PC-3 (cell line): ENCODE measurements around the gene MC5R. TPM values are rescaled to one million over a fixed set of nuclear protein-coding genes. Genes with fewer than 3 reads are reported as not detected.

Source experiments
- ATAC-seq: fragments of 200-7000 bp; cut with Tn5 transposase; 2 replicates; pipeline ENCODE4 v1.9.1; 2020; ENCODE audit warnings: mild to moderate bottlenecking, moderate library complexity
- BruUV-seq: library from RNA; stranded (reverse); fragments of 400-500 nt; replicated peaks from 2 replicates; lab custom pipeline; 2021; lab: Mats Ljungman, UMichigan
- CTCF ChIA-PET: fragments of 300-600 bp; sonication (Branson Sonifier 250); formaldehyde crosslinking; loops from one replicate; lab custom pipeline; 2022; ENCODE audit warnings: antibody characterized with exemption; lab: Charles Lee
- POLR2A ChIA-PET: fragments of 300-600 bp; sonication (Branson Sonifier 250); formaldehyde crosslinking; loops from one replicate; lab custom pipeline; 2022; ENCODE audit warnings: antibody characterized with exemption; ENCODE audit not compliant: unreplicated experiment; lab: Charles Lee
- DNase-seq: peaks from one replicate; pipeline ENCODE4 v3.0.0-alpha.2; 2015
- H2AFZ ChIP-seq: fragments of 300-600 bp; sonication (generic); 2 replicates; pipeline ENCODE4 v1.6.0; 2016; ENCODE audit warnings: antibody characterized with exemption, low read length
- H3F3A ChIP-seq: fragments of 300-600 bp; sonication (generic); one replicate; pipeline ENCODE4 v1.6.0; 2017; ENCODE audit warnings: antibody characterized with exemption, low read length, control low read depth, mild to moderate bottlenecking; ENCODE audit not compliant: unreplicated experiment
- H3K27ac ChIP-seq: fragments of 300-600 bp; sonication (generic); 2 replicates; pipeline ENCODE4 v1.5.1; 2016; ENCODE audit warnings: mild to moderate bottlenecking, low read length
- H3K27me3 ChIP-seq: fragments of 300-600 bp; sonication (generic); 2 replicates; pipeline ENCODE4 v1.6.1; 2016; ENCODE audit warnings: low read length, mixed read lengths
- H3K36me3 ChIP-seq: fragments of 300-600 bp; sonication (generic); 2 replicates; pipeline ENCODE4 v1.6.1; 2016; ENCODE audit warnings: low read depth, mixed run types, low read length, mixed read lengths
- H3K4me1 ChIP-seq: fragments of 300-600 bp; sonication (generic); 2 replicates; pipeline ENCODE4 v1.5.1; 2016; ENCODE audit warnings: low read length; ENCODE audit not compliant: insufficient read depth
- H3K4me2 ChIP-seq: fragments of 300-600 bp; sonication (generic); 2 replicates; pipeline ENCODE4 v1.6.0; 2016; ENCODE audit warnings: low read length
- H3K4me3 ChIP-seq: fragments of 300-600 bp; sonication (generic); 2 replicates; pipeline ENCODE4 v1.5.1; 2016; ENCODE audit warnings: mild to moderate bottlenecking, low read length, mixed read lengths
- H3K79me2 ChIP-seq: fragments of 300-600 bp; sonication (generic); 2 replicates; pipeline ENCODE4 v1.6.1; 2017; ENCODE audit warnings: low read length, mixed read lengths
- H3K9ac ChIP-seq: fragments of 300-600 bp; sonication (generic); 2 replicates; pipeline ENCODE4 v1.6.0; 2016; ENCODE audit warnings: mild to moderate bottlenecking, low read length
- H3K9me2 ChIP-seq: fragments of 300-600 bp; sonication (generic); replicated peaks from 2 replicates; pipeline ENCODE4 v1.6.1; 2016; ENCODE audit warnings: mixed run types, low read length, mixed read lengths
- H3K9me3 ChIP-seq: fragments of 300-600 bp; sonication (generic); 2 replicates; pipeline ENCODE4 v1.6.1; 2016; ENCODE audit warnings: low read length, mixed read lengths
- H4K20me1 ChIP-seq: fragments of 300-600 bp; sonication (generic); 2 replicates; pipeline ENCODE4 v1.6.1; 2016; ENCODE audit warnings: low read length, mixed read lengths
- EZH2 ChIP-seq: fragments of 300-600 bp; sonication (generic); IDR thresholded peaks from one replicate; pipeline ENCODE4 v1.6.1; 2017; ENCODE audit warnings: antibody characterized with exemption, mild to moderate bottlenecking, low read length; ENCODE audit not compliant: unreplicated experiment
- EZH2phosphoT487 ChIP-seq: fragments of 300-600 bp; sonication (generic); IDR thresholded peaks from 2 replicates; pipeline ENCODE4 v1.6.1; 2018; ENCODE audit warnings: mild to moderate bottlenecking, antibody characterized with exemption, low read length, borderline replicate concordance
- intact Hi-C: fragments of 100-400 bp; cut with micrococcal nuclease; formaldehyde crosslinking; loops from 2 replicates; pipeline ENCODE4 v1.9.0; 2023
- total RNA-seq: library from RNA; depleted of rRNA; stranded (reverse); fragments of >200 nt; gene quantifications from 2 replicates; pipeline ENCODE4 v1.2.3, GENCODE V29; 2014
- TF ChIP-seq, protein P1 (sequence below): fragments of 300-600 bp; sonication (generic); conservative IDR thresholded peaks from 2 replicates; pipeline ENCODE4 v1.5.1; 2017; ENCODE audit warnings: antibody characterized with exemption, low read depth, mild to moderate bottlenecking, low read length

The MC5R gene
- total RNA-seq, 1 experiment from 2014 or later, result not detected

DNA sequence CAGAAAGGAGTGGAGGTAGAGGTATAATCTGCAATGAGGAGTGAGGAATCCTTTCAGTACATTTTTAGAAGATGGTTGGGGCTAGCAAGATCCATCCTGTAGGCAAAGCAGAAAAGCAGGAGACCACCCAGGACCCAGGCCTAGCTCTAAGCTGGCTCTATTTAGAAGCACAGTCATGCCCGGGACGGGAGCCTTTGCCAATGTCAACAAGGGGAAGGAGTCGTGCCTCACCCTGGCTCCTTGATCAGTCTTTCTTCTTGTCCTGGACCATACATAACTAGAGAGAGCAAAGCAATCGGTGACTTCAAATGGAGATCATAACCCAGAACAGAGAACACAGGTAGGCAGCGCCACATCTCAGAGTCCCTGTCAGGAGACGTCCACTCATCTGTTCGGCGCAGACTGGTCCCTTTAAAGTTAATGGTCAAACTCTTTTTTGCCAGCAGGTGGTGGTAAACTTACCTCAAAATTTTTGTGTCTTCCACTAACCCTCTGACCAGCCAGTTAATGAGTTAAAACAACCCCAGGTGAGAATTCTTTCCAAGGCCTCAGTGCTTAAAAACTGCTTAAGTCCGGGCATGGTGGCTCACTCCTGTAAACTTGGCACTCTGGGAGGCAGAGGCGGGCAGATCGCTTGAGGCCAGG lies 8.0 kb downstream of the MC5R start:
- Histone ChIP-seq H3K27me3 (peaks cover 60% of the 10 kb centered on the region), H3F3A (no peaks in the 10 kb centered on the region), H3K4me3 (no peak overlapping the region), H3K27ac (no peak overlapping the region), H2AFZ (no peak overlapping the region), H3K9ac (no peak overlapping the region), H3K4me1 (no peaks in the 10 kb centered on the region), H3K4me2 (peak overlapping the region; percentile 43; the same call in 1 of the 2 replicates), H3K9me3 (no peaks in the 10 kb centered on the region), H3K79me2 (no peaks in the 10 kb centered on the region), H3K36me3 (no peaks in the 10 kb centered on the region), H3K9me2 (no peaks in the 10 kb centered on the region), H4K20me1 (no peaks in the 10 kb centered on the region)
- intact Hi-C loops, result loop anchor here (1.0 kb wide), 1 partner anchor 254 kb away; no protein-coding TSS in a partner anchor
- POLR2A ChIA-PET, result no interaction called here
- DNase-seq, result peak; percentile 72
- BruUV-seq, result no TSS peak
- CTCF ChIA-PET, result no interaction called here
- TF ChIP-seq EZH2, result no peak
- TF ChIP-seq, protein P1, sequence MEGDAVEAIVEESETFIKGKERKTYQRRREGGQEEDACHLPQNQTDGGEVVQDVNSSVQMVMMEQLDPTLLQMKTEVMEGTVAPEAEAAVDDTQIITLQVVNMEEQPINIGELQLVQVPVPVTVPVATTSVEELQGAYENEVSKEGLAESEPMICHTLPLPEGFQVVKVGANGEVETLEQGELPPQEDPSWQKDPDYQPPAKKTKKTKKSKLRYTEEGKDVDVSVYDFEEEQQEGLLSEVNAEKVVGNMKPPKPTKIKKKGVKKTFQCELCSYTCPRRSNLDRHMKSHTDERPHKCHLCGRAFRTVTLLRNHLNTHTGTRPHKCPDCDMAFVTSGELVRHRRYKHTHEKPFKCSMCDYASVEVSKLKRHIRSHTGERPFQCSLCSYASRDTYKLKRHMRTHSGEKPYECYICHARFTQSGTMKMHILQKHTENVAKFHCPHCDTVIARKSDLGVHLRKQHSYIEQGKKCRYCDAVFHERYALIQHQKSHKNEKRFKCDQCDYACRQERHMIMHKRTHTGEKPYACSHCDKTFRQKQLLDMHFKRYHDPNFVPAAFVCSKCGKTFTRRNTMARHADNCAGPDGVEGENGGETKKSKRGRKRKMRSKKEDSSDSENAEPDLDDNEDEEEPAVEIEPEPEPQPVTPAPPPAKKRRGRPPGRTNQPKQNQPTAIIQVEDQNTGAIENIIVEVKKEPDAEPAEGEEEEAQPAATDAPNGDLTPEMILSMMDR, result peak; percentile 61
- peak; percentile 84 for ATAC-seq

DNA sequence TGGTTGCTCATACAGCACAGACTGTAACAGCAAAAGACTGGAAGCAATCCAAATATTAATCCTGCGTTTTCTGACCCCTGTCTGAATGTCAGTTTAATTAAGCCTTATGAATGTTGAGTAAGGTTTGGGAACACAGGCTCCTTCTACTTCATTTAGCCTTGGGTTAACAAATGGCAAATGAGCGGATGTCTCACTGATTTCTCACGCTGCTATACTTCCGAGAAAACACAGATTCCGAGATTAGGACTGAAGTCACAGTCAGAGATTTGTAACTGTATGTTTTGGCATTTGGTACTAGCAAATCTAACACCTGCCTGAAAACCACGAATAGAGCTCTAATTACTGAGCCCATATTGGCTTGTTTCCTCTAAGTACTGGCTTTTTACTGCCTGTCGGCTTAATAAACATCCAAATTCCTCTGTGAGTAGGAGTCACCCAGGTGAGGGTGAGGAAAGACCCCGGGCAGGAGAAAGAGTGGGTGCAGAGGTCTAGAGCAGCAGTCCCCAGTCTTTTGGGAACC lies 10.6 kb downstream of the MC5R start:
- no TSS peak for BruUV-seq
- intact Hi-C loops, result no loop called here
- Histone ChIP-seq H3K4me1 (no peaks in the 10 kb centered on the region), H3K9ac (no peak overlapping the region), H4K20me1 (no peaks in the 10 kb centered on the region), H3K9me3 (no peaks in the 10 kb centered on the region), H3K4me3 (no peak overlapping the region), H3K79me2 (no peaks in the 10 kb centered on the region), H3K9me2 (no peaks in the 10 kb centered on the region), H2AFZ (no peak overlapping the region), H3K4me2 (no peak overlapping the region), H3F3A (no peaks in the 10 kb centered on the region), H3K27ac (no peak overlapping the region), H3K36me3 (no peaks in the 10 kb centered on the region), H3K27me3 (peaks cover 48% of the 10 kb centered on the region)
- ChIA-PET POLR2A (no interaction called here), CTCF (no interaction called here)
- ATAC-seq (no peak), DNase-seq (peak; percentile 4)
- TF ChIP-seq EZH2 (no peak), EZH2phosphoT487 (no peak)
- TF ChIP-seq, protein P1, result no peak

DNA sequence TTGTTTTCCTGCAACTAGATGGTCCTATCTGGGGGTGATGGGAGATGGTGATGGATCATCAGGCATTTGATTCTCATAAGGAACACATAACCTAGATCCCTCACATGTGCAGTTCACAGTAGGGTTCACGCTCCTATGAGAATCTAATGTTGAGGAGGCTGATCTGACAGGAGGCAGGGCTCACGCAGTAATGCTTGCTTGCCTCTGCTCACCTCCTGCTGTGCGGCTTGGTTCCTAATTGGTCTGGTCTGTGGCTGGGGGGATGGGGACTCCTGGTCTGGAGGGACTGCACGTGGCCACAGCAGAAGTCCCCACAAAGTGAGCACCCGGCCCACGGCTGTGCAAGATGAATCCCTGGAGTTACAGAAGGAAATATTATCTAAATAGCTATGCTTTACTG lies 11.3 kb downstream of the MC5R start:
- H3K9ac ChIP-seq, result no peak overlapping the region
- no peaks in the 10 kb centered on the region for H3K9me2 ChIP-seq
- intact Hi-C loops, result no loop called here
- DNase-seq (no peak), ATAC-seq (no peak)
- H3K4me1 ChIP-seq, result no peaks in the 10 kb centered on the region
- ChIA-PET CTCF (no interaction called here), POLR2A (no interaction called here)
- H3K4me2 ChIP-seq, result no peak overlapping the region
- no peaks in the 10 kb centered on the region for H3F3A ChIP-seq
- H3K4me3 ChIP-seq, result no peak overlapping the region
- H3K79me2 ChIP-seq, result no peaks in the 10 kb centered on the region
- H4K20me1 ChIP-seq, result no peaks in the 10 kb centered on the region
- BruUV-seq, result no TSS peak
- no peaks in the 10 kb centered on the region for H3K9me3 ChIP-seq
- H2AFZ ChIP-seq, result no peak overlapping the region
- H3K27ac ChIP-seq, result no peak overlapping the region
- TF ChIP-seq, protein P1, result no peak
- TF ChIP-seq EZH2phosphoT487 (no peak), EZH2 (no peak)
- no peaks in the 10 kb centered on the region for H3K36me3 ChIP-seq
- peaks cover 52% of the 10 kb centered on the region for H3K27me3 ChIP-seq
